Osteocyte (in vitro differentiated cells): Measurements from ENCODE around the gene GPC6. TPM values are rescaled to one million over a fixed set of nuclear protein-coding genes. Genes with fewer than 3 reads are reported as not detected.

Experiments used
- DNase-seq: peaks from one replicate; pipeline ENCODE4 v3.0.0; 2021; ENCODE audit warnings: mixed read lengths; ENCODE audit not compliant: unreplicated experiment; ENCODE audit errors: extremely low spot score
- H3K27ac Mint-ChIP-seq: one replicate; pipeline ENCODE4 v1.8.0; 2021; ENCODE audit warnings: mild to moderate bottlenecking, mixed read lengths; ENCODE audit not compliant: unreplicated experiment
- H3K27me3 Mint-ChIP-seq: one replicate; pipeline ENCODE4 v1.8.0; 2021; ENCODE audit warnings: mixed read lengths; ENCODE audit not compliant: unreplicated experiment
- H3K36me3 Mint-ChIP-seq: one replicate; pipeline ENCODE4 v1.8.0; 2021; ENCODE audit warnings: mixed read lengths; ENCODE audit not compliant: unreplicated experiment
- H3K4me1 Mint-ChIP-seq: one replicate; pipeline ENCODE4 v1.8.0; 2021; ENCODE audit warnings: mixed read lengths; ENCODE audit not compliant: unreplicated experiment
- H3K4me3 Mint-ChIP-seq: one replicate; pipeline ENCODE4 v1.8.0; 2021; ENCODE audit warnings: mild to moderate bottlenecking, moderate library complexity, mixed read lengths; ENCODE audit not compliant: unreplicated experiment
- H3K9me3 Mint-ChIP-seq: one replicate; pipeline ENCODE4 v1.8.0; 2021; ENCODE audit warnings: mixed read lengths; ENCODE audit not compliant: unreplicated experiment
- CTCF ChIP-seq: fragments of 200-600 bp; sonication (generic); IDR thresholded peaks from 2 replicates; pipeline ENCODE4 v1.5.0; 2021; ENCODE audit warnings: antibody characterized with exemption, mild to moderate bottlenecking, moderate library complexity
- total RNA-seq: library from RNA; stranded (reverse); gene quantifications from 2 replicates; pipeline ENCODE4 v1.2.1, GENCODE V29; 2021

GPC6 gene
- total RNA-seq, 1 donor from 2014 or later, result 125 TPM

- peaks cover 69% of the 10 kb centered on the region for H3K4me1 Mint-ChIP-seq
- no peak for DNase-seq
- H3K27me3 Mint-ChIP-seq, result no peaks in the 10 kb centered on the region
- H3K9me3 Mint-ChIP-seq, result peaks cover 4% of the 10 kb centered on the region
- H3K36me3 Mint-ChIP-seq, result peaks cover 7% of the 10 kb centered on the region
- peak overlapping the region; percentile 38 for H3K4me3 Mint-ChIP-seq
- peak overlapping the region; percentile 88 for H3K27ac Mint-ChIP-seq
- TF ChIP-seq CTCF, result no peak
Observed at GRCh38 chr13:94009701-94010100, 783.1 kb downstream of the GPC6 start.

DNA sequence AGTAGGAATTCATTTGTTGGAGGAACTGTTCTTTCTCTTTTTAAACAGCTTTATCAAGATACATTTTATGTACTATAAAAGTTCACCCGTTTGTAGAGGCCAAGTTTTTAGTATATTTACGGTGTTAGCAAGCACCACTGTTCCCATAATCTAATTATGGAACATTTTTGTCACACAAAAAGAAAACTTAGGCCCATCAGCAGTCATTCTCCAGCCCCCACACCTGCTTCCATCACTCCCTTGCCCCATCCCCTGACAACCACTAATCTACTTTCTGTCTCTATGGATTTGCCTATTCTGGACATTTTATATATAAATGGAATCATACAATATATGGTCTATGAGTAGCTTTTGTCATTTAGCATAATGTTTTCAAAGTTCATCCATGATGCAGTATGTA lies 787.9 kb downstream of the GPC6 start:
- Mint-ChIP-seq H3K27ac (no peak overlapping the region), H3K9me3 (peaks cover 4% of the 10 kb centered on the region), H3K27me3 (no peaks in the 10 kb centered on the region), H3K4me1 (peaks cover 53% of the 10 kb centered on the region), H3K4me3 (no peak overlapping the region), H3K36me3 (peaks cover 8% of the 10 kb centered on the region)
- no peak for TF ChIP-seq CTCF
- no peak for DNase-seq

GRCh38 chr13:94020426-94020825 lies 793.8 kb downstream of the GPC6 start:
- H3K27me3 Mint-ChIP-seq, result no peaks in the 10 kb centered on the region
- TF ChIP-seq CTCF, result no peak
- H3K36me3 Mint-ChIP-seq, result peaks cover 11% of the 10 kb centered on the region
- peaks cover 19% of the 10 kb centered on the region for H3K4me1 Mint-ChIP-seq
- peak overlapping the region; percentile 17 for H3K27ac Mint-ChIP-seq
- peaks cover 4% of the 10 kb centered on the region for H3K9me3 Mint-ChIP-seq
- H3K4me3 Mint-ChIP-seq, result no peak overlapping the region
- no peak for DNase-seq

GRCh38 chr13:94020833-94021232 lies 794.2 kb downstream of the GPC6 start:
- no peak for DNase-seq
- Mint-ChIP-seq H3K4me3 (no peak overlapping the region), H3K27ac (peak overlapping the region; percentile 17), H3K36me3 (peaks cover 10% of the 10 kb centered on the region), H3K4me1 (peaks cover 19% of the 10 kb centered on the region), H3K27me3 (no peaks in the 10 kb centered on the region), H3K9me3 (peaks cover 3% of the 10 kb centered on the region)
- TF ChIP-seq CTCF, result no peak

GRCh38 chr13:94028234-94028633 lies 801.6 kb downstream of the GPC6 start:
- peaks cover 22% of the 10 kb centered on the region for H3K4me1 Mint-ChIP-seq
- H3K27me3 Mint-ChIP-seq, result no peaks in the 10 kb centered on the region
- no peaks in the 10 kb centered on the region for H3K9me3 Mint-ChIP-seq
- no peak overlapping the region for H3K4me3 Mint-ChIP-seq
- H3K36me3 Mint-ChIP-seq, result peaks cover 21% of the 10 kb centered on the region
- H3K27ac Mint-ChIP-seq, result no peak overlapping the region
- TF ChIP-seq CTCF, result no peak
- no peak for DNase-seq
